GM12878 (cell line): ENCODE results near the gene TAMALIN. TPM values are rescaled to one million over a fixed set of nuclear protein-coding genes. Genes with fewer than 3 reads are reported as not detected.

Experiments
- ATAC-seq: fragments of 200-7000 bp; cut with Tn5 transposase; 3 replicates; pipeline ENCODE4 v1.9.1; 2020; ENCODE audit warnings: mild to moderate bottlenecking, moderate library complexity
- Bru-seq: library from RNA; stranded (reverse); fragments of 400-500 nt; gene quantifications from one replicate; lab custom pipeline; 2021; lab: Mats Ljungman, UMichigan
- BruChase-seq, 2 experiments: library from RNA; stranded (reverse); fragments of 400-500 nt; gene quantifications; one replicate each; lab custom pipeline; 2021; lab: Mats Ljungman, UMichigan
- BruUV-seq: library from RNA; stranded (reverse); fragments of 400-500 nt; replicated peaks from 2 replicates; lab custom pipeline; 2021; lab: Mats Ljungman, UMichigan
- CTCF ChIA-PET: fragments of 300-600 bp; sonication (Branson Sonifier 250); formaldehyde crosslinking; extraction: SDS; loops from one replicate; lab custom pipeline; 2021; ENCODE audit warnings: inconsistent platforms; lab: Yijun Ruan, JAX
- POLR2A ChIA-PET: fragments of 350-600 bp; formaldehyde crosslinking; extraction: SDS; loops from one replicate; lab custom pipeline; 2021; ENCODE audit warnings: inconsistent platforms; lab: Charles Lee
- RAD21 ChIA-PET: fragments of 300-600 bp; sonication (Branson Sonifier 250); formaldehyde crosslinking; loops from one replicate; lab custom pipeline; 2023; ENCODE audit warnings: antibody characterized with exemption; ENCODE audit not compliant: unreplicated experiment; lab: Charles Lee
- SMC1A ChIA-PET: fragments of 300-600 bp; sonication (Branson Sonifier 250); formaldehyde crosslinking; loops from one replicate; lab custom pipeline; 2023; ENCODE audit not compliant: unreplicated experiment, uncharacterized antibody; lab: Charles Lee
- DNase-seq: peaks from one replicate; pipeline ENCODE4 v3.0.0-alpha.2; 2011; ENCODE audit warnings: low read depth, low spot score
- FAIRE-seq: peaks from 3 replicates; lab custom pipeline; 2011; peaks lifted over from hg19 to GRCh38; lab: Jason Lieb, UNC
- H2AFZ ChIP-seq: 2 replicates; pipeline ENCODE4 v1.6.0; 2011; ENCODE audit warnings: low read depth, low read length, control low read depth; ENCODE audit not compliant: control insufficient read depth
- H3K27ac ChIP-seq: 2 replicates; pipeline ENCODE4 v1.5.1; 2011; ENCODE audit warnings: control low read depth; ENCODE audit not compliant: control insufficient read depth, insufficient read depth
- H3K27me3 ChIP-seq, 2 experiments: replicated peaks in 1 of 2; 2 replicates each; pipeline versions ENCODE4 v1.6.0 to v1.6.1; 2011; ENCODE audit warnings: low read length in 1 of 2; ENCODE audit not compliant: control insufficient read depth in 2 of 2, insufficient read depth in 2 of 2
- H3K36me3 ChIP-seq, 2 experiments: 2 replicates each; pipeline ENCODE4 v1.5.1; 2011; ENCODE audit warnings: low read length in 1 of 2; ENCODE audit not compliant: control insufficient read depth in 2 of 2, insufficient read depth in 2 of 2
- H3K4me1 ChIP-seq: 2 replicates; pipeline ENCODE4 v1.6.1; 2011; ENCODE audit warnings: mild to moderate bottlenecking, low read length, moderate library complexity, mixed read lengths; ENCODE audit not compliant: control insufficient read depth, insufficient read depth
- H3K4me2 ChIP-seq: 2 replicates; pipeline ENCODE4 v1.6.0; 2011; ENCODE audit warnings: control low read depth; ENCODE audit not compliant: control insufficient read depth, insufficient read depth
- H3K4me3 ChIP-seq: fragments of 200-600 bp; sonication (generic); 2 replicates; pipeline ENCODE4 v1.5.1; 2016
- H3K79me2 ChIP-seq: 2 replicates; pipeline ENCODE4 v1.6.0; 2011; ENCODE audit warnings: low read length; ENCODE audit not compliant: control insufficient read depth, insufficient read depth
- H3K9ac ChIP-seq: 2 replicates; pipeline ENCODE4 v1.8.0; 2011; ENCODE audit warnings: low read length, control low read depth, mixed read lengths; ENCODE audit not compliant: control insufficient read depth, insufficient read depth
- H3K9me3 ChIP-seq: replicated peaks from 3 replicates; pipeline ENCODE4 v1.5.1; 2011; ENCODE audit warnings: mild to moderate bottlenecking, low read length; ENCODE audit not compliant: control insufficient read depth, insufficient read depth
- H4K20me1 ChIP-seq: 2 replicates; pipeline ENCODE4 v1.6.0; 2011; ENCODE audit not compliant: control insufficient read depth, insufficient read depth
- ATF7 ChIP-seq: fragments of 450-650 bp; IDR thresholded peaks from 2 replicates; pipeline ENCODE4 v1.6.1; 2016; ENCODE audit warnings: low read depth, mild to moderate bottlenecking
- JUNB ChIP-seq: IDR thresholded peaks from 2 replicates; pipeline ENCODE4 v1.6.1; 2016; ENCODE audit warnings: antibody characterized with exemption, mild to moderate bottlenecking
- KAT2A ChIP-seq: conservative IDR thresholded peaks from 2 replicates; pipeline ENCODE4 v1.6.1; 2011; ENCODE audit warnings: low read depth, low read length; ENCODE audit not compliant: control insufficient read depth
- MAX ChIP-seq: IDR thresholded peaks from 2 replicates; pipeline ENCODE4 v1.6.1; 2012; ENCODE audit warnings: low read depth, low read length, improper control_type of control experiment
- MTA3 ChIP-seq: IDR thresholded peaks from 2 replicates; pipeline ENCODE4 v1.6.1; 2012; ENCODE audit warnings: low read length, inconsistent platforms, borderline replicate concordance
- PKNOX1 ChIP-seq: fragments of 450-650 bp; IDR thresholded peaks from 2 replicates; pipeline ENCODE4 v1.6.1; 2016; ENCODE audit warnings: mild to moderate bottlenecking
- RAD21 ChIP-seq: IDR thresholded peaks from 2 replicates; pipeline ENCODE4 v1.6.1; 2011; ENCODE audit warnings: mild to moderate bottlenecking, low read depth, low read length, moderate library complexity; ENCODE audit not compliant: insufficient read depth
- SPI1 ChIP-seq: IDR thresholded peaks from 2 replicates; pipeline ENCODE4 v1.6.1; 2011; ENCODE audit warnings: low read depth, mild to moderate bottlenecking, low read length, moderate library complexity, borderline replicate concordance; ENCODE audit not compliant: insufficient read depth
- SUZ12 ChIP-seq: fragments of 200-600 bp; sonication (generic); IDR thresholded peaks from one replicate; pipeline ENCODE4 v1.6.1; 2018; ENCODE audit warnings: antibody characterized with exemption, mild to moderate bottlenecking; ENCODE audit not compliant: unreplicated experiment
- TCF3 ChIP-seq: IDR thresholded peaks from 2 replicates; pipeline ENCODE4 v1.6.1; 2012; ENCODE audit warnings: low read depth, mild to moderate bottlenecking, low read length, borderline replicate concordance; ENCODE audit not compliant: insufficient read depth
- USF2 ChIP-seq: IDR thresholded peaks from 2 replicates; pipeline ENCODE4 v1.6.1; 2011; ENCODE audit warnings: low read depth, low read length, improper control_type of control experiment, borderline replicate concordance
- ZBED1 ChIP-seq: IDR thresholded peaks from 2 replicates; pipeline ENCODE4 v1.6.1; 2016; ENCODE audit warnings: borderline replicate concordance
- ZNF622 ChIP-seq: fragments of 450-650 bp; IDR thresholded peaks from 2 replicates; pipeline ENCODE4 v1.6.1; 2017; ENCODE audit warnings: mild to moderate bottlenecking, inconsistent platforms
- ZNF687 ChIP-seq: fragments of 450-650 bp; IDR thresholded peaks from 2 replicates; pipeline ENCODE4 v1.6.1; 2017; ENCODE audit warnings: mild to moderate bottlenecking, moderate library complexity
- WGBS: methylation state at CpG from one replicate; pipeline ENCODE4 v1.1.6; 2016; ENCODE audit warnings: low lambda C conversion rate; ENCODE audit not compliant: insufficient replicate concordance, insufficient coverage; ENCODE audit errors: missing lambda C conversion rate; 5-methylcytosine and 5-hydroxymethylcytosine counted together
- in situ Hi-C: fragments of 300-500 bp; cut with MboI; formaldehyde crosslinking; loops from 9 replicates; pipeline ENCODE4 v1.14.3; 2018; ENCODE audit warnings: mixed read lengths
- intact Hi-C: fragments of 100-400 bp; cut with micrococcal nuclease; formaldehyde crosslinking; loops from one replicate; pipeline ENCODE4 v1.14.2; 2022; ENCODE audit not compliant: unreplicated experiment
- long read RNA-seq, 2 experiments: library from polyadenylated mRNA; unstranded; transcript quantifications; one replicate each; pipeline ENCODE4 v2.0.0, GENCODE V29; 2019 to 2020
- polyA minus RNA-seq, 3 experiments: library from RNA; depleted of rRNA, polyadenylated mRNA; stranded (reverse); fragments of >200 nt; gene quantifications; 2 replicates each; pipeline ENCODE4 v1.2.3, GENCODE V29; 2011
- polyA plus RNA-seq, 11 experiments: library from polyadenylated mRNA; depleted of rRNA in 4 of 11; unstranded in 6 of 11; stranded (reverse) in 5 of 11; fragments of >200 nt; fragmentation: Nextera tagmentation in 4 of 11; fragmentation: Illumina TruSeq in 1 of 11; extraction: Ambion mirVana in 4 of 11; extraction: Trizol in 1 of 11; gene quantifications; 1 replicate in 1 of 11; 2 replicates in 10 of 11; pipeline versions ENCODE4 v1.2.1 to v1.2.3, GENCODE V29; 2011 to 2016; ENCODE audit warnings: inconsistent platforms in 2 of 11, missing spikeins in 2 of 11, low read depth in 1 of 11
- total RNA-seq, 4 experiments: library from RNA; depleted of rRNA in 3 of 4; stranded (reverse); fragments of >200 nt in 3 of 4; fragmentation: Illumina TruSeq in 1 of 4; extraction: Trizol in 1 of 4; gene quantifications; 2 replicates each; pipeline versions ENCODE4 v1.2.1 to v1.2.3, GENCODE V29; 2013 to 2021

TAMALIN gene
- total RNA-seq (2013; cell fraction: nucleolus; rRNA removed) = 6.8 and 7.1 TPM in 2 replicates
- total RNA-seq (2014; rRNA removed) = 0.23 and 0.38 TPM in 2 replicates
- 0.14 and 0.58 TPM in 2 replicates for total RNA-seq (2014; rRNA removed; fragmentation: Illumina TruSeq; extraction: Trizol)
- total RNA-seq (2021) = 0.35 and 0.49 TPM in 2 replicates
- polyA plus RNA-seq (2011; ENCODE audit: low read depth) = not detected
- polyA plus RNA-seq (2011; rRNA removed) = 0.15 and 0.29 TPM in 2 replicates
- polyA plus RNA-seq (2011; cell fraction: cytosol; rRNA removed) = 0.25 and 0.30 TPM in 2 replicates
- 0.52 and 0.67 TPM in 2 replicates for polyA plus RNA-seq (2011; cell fraction: nucleus; rRNA removed)
- polyA plus RNA-seq (2012) = 0.22 and 1.0 TPM in 2 replicates
- 0.09 TPM in 1 of 2 replicates, not detected in the other for polyA plus RNA-seq (2014; fragmentation: Illumina TruSeq; extraction: Trizol)
- polyA plus RNA-seq (2014; fragmentation: Nextera tagmentation; extraction: Ambion mirVana) = not detected
- polyA plus RNA-seq (2014; rRNA removed) = 0.13 and 0.27 TPM in 2 replicates
- not detected for polyA plus RNA-seq (2016; fragmentation: Nextera tagmentation; extraction: Ambion mirVana)
- polyA minus RNA-seq (2011; rRNA and poly(A)+ RNA removed) = 0.46 TPM in 1 of 2 replicates, not detected in the other
- polyA minus RNA-seq (2011; cell fraction: cytosol; rRNA and poly(A)+ RNA removed) = not detected in 2 replicates
- polyA minus RNA-seq (2011; cell fraction: nucleus; rRNA and poly(A)+ RNA removed) = 0.36 TPM in 1 of 2 replicates, not detected in the other
- percentile 60 among the genes with signal in this experiment for Bru-seq, nascent RNA
- BruChase-seq, experiment 1, labeled RNA remaining after a 6-hour chase = percentile 45 among the genes with signal in this experiment
- percentile 49 among the genes with signal in this experiment for BruChase-seq, experiment 2, labeled RNA remaining after a 2-hour chase
- long read RNA-seq, experiment 1 = 0 reads
- long read RNA-seq, experiment 2 = 0 reads

- Histone ChIP-seq H3K4me1 (peaks cover 11% of the 10 kb centered on the region), H3K4me2 (peak within 1 kb of the TSS; percentile 44), H3K36me3 (no peaks in the 10 kb centered on the region), H4K20me1 (no peaks in the 10 kb centered on the region), H3K4me3 (no peak within 1 kb of the TSS), H3K27ac (no peak within 1 kb of the TSS), H3K79me2 (no peaks in the 10 kb centered on the region), H3K27me3 (peaks cover 9 to 21% of the 10 kb centered on the region in 2 experiments; a peak in 3 of 4 replicates), H3K9me3 (no peaks in the 10 kb centered on the region), H2AFZ (no peak within 1 kb of the TSS; the same call in 1 of the 2 replicates), H3K9ac (no peak within 1 kb of the TSS)
- DNase-seq (no peak), ATAC-seq (peak; percentile 44), FAIRE-seq (no peak)
- 0% methylated on average over 20 of the region's 60 CpGs for WGBS
- RAD21 ChIA-PET = interaction anchor here (0.6 to 6.1 kb wide), 4 partner anchors 17 to 271 kb away, joined by 3 to 131 read pairs (median 4); no protein-coding TSS in a partner anchor
- SMC1A ChIA-PET = interaction anchor here (1.3 to 4.6 kb wide), 4 partner anchors 9 to 29 kb away, joined by 3 to 92 read pairs (median 20); no protein-coding TSS in a partner anchor
- in situ Hi-C loops (no loop called here), intact Hi-C loops (no loop called here)
- POLR2A ChIA-PET = interaction anchor here (0.9 kb wide), 1 partner anchor 16 kb away, joined by 3 read pairs; no protein-coding TSS in a partner anchor
- CTCF ChIA-PET = interaction anchor here (0.9 to 11.3 kb wide), 3 partner anchors 13 to 65 kb away, joined by 3 to 412 read pairs (median 3); no protein-coding TSS in a partner anchor
- BruUV-seq = no TSS peak
- no peak for TF ChIP-seq ZNF622
- no peak for TF ChIP-seq MTA3
- TF ChIP-seq ZNF687 = no peak
- no peak for TF ChIP-seq PKNOX1
- no peak for TF ChIP-seq SPI1
- no peak for TF ChIP-seq KAT2A
- no peak for TF ChIP-seq ZBED1
- TF ChIP-seq USF2 = no peak
- no peak for TF ChIP-seq SUZ12
- no peak for TF ChIP-seq RAD21
- no peak for TF ChIP-seq TCF3
- no peak for TF ChIP-seq ATF7
- TF ChIP-seq JUNB = no peak
- TF ChIP-seq MAX = no peak
Measured at GRCh38 chr12:52006726-52007157, at the start of gene TAMALIN. Gene TAMALIN (plus strand): TSS chr12:52006946. CDS start chr12:52007020, 74 bp downstream.
